Liver (tissue), 9 donors: ENCODE results near the gene NDUFA5. TPM values are rescaled to one million over a fixed set of nuclear protein-coding genes. Genes with fewer than 3 reads are reported as not detected.

ENCODE experiments used
- DNase-seq: peaks from one replicate; pipeline ENCODE4 v3.0.0-alpha.2; 2017; ENCODE audit warnings: low spot score
- H3K27ac ChIP-seq, 2 donors: one replicate each; pipeline ENCODE4 v1.7.0; 2013; ENCODE audit warnings: inconsistent platforms in 2 of 2, low read length in 2 of 2, control low read depth in 1 of 2, low read depth in 1 of 2, mild to moderate bottlenecking in 1 of 2
- H3K27me3 ChIP-seq, 4 donors: one replicate each; pipeline versions ENCODE4 v1.6.1 to v1.7.0; 2013; ENCODE audit warnings: low read length in 3 of 4, inconsistent platforms in 1 of 4, mild to moderate bottlenecking in 1 of 4, moderate library complexity in 1 of 4; ENCODE audit not compliant: control insufficient read depth in 4 of 4, insufficient read depth in 4 of 4
- H3K36me3 ChIP-seq, 4 donors: one replicate each; pipeline versions ENCODE4 v1.6.1 to v1.7.0; 2013; ENCODE audit warnings: low read length in 3 of 4, mild to moderate bottlenecking in 3 of 4, low read depth in 1 of 4, moderate library complexity in 1 of 4; ENCODE audit not compliant: control insufficient read depth in 4 of 4, insufficient read depth in 3 of 4
- H3K4me1 ChIP-seq, 4 donors: one replicate each; pipeline versions ENCODE4 v1.6.1 to v1.7.0; 2013; ENCODE audit warnings: low read length in 3 of 4, mild to moderate bottlenecking in 3 of 4, moderate library complexity in 1 of 4; ENCODE audit not compliant: control insufficient read depth in 4 of 4, insufficient read depth in 4 of 4
- H3K4me3 ChIP-seq, 3 donors: one replicate each; pipeline versions ENCODE4 v1.6.1 to v1.7.0; 2013; ENCODE audit warnings: low read length in 3 of 3, control low read depth in 1 of 3, low read depth in 1 of 3, mild to moderate bottlenecking in 1 of 3
- H3K9ac ChIP-seq, 2 donors: one replicate each; pipeline ENCODE4 v1.7.0; 2013; ENCODE audit warnings: low read length in 2 of 2, mild to moderate bottlenecking in 2 of 2, moderate library complexity in 2 of 2, control low read depth in 1 of 2, low read depth in 1 of 2
- H3K9me3 ChIP-seq, 4 donors: one replicate each; pipeline versions ENCODE4 v1.6.1 to v1.7.0; 2013; ENCODE audit warnings: low read length in 3 of 4; ENCODE audit not compliant: control insufficient read depth in 4 of 4
- CTCF ChIP-seq: fragments of 150-350 bp; IDR thresholded peaks from 2 replicates; pipeline ENCODE4 v1.5.1; 2017; ENCODE audit warnings: improper control_type of control experiment, low read depth, low read length; ENCODE audit not compliant: missing input control
- FOXA1 ChIP-seq: IDR thresholded peaks from 2 replicates; pipeline ENCODE4 v1.6.1; 2016; ENCODE audit warnings: antibody characterized with exemption
- FOXA2 ChIP-seq: IDR thresholded peaks from 2 replicates; pipeline ENCODE4 v1.6.1; 2016; ENCODE audit warnings: antibody characterized with exemption
- GABPA ChIP-seq, 2 donors: IDR thresholded peaks in 1 of 2; conservative IDR thresholded peaks in 1 of 2; 2 replicates each; pipeline ENCODE4 v1.6.1; 2016; ENCODE audit warnings: antibody characterized with exemption in 2 of 2, mild to moderate bottlenecking in 1 of 2, moderate library complexity in 1 of 2
- HNF4A ChIP-seq, 2 donors: conservative IDR thresholded peaks; 2 replicates each; pipeline ENCODE4 v1.6.1; 2016; ENCODE audit warnings: antibody characterized with exemption in 2 of 2, mild to moderate bottlenecking in 2 of 2
- HNF4G ChIP-seq: IDR thresholded peaks from 2 replicates; pipeline ENCODE4 v1.6.1; 2016; ENCODE audit warnings: antibody characterized with exemption
- JUND ChIP-seq, 2 donors: IDR thresholded peaks; 2 replicates each; pipeline ENCODE4 v1.6.1; 2016; ENCODE audit warnings: antibody characterized with exemption in 2 of 2
- MAX ChIP-seq: IDR thresholded peaks from 2 replicates; pipeline ENCODE4 v1.6.1; 2016; ENCODE audit warnings: antibody characterized with exemption
- NR2F2 ChIP-seq: IDR thresholded peaks from 2 replicates; pipeline ENCODE4 v1.6.1; 2016; ENCODE audit warnings: antibody characterized with exemption
- REST ChIP-seq: IDR thresholded peaks from 2 replicates; pipeline ENCODE4 v1.6.1; 2016; ENCODE audit warnings: antibody characterized with exemption, mild to moderate bottlenecking
- RXRA ChIP-seq, 2 donors: IDR thresholded peaks; 2 replicates each; pipeline ENCODE4 v1.6.1; 2017 to 2018; ENCODE audit warnings: antibody characterized with exemption in 2 of 2, mild to moderate bottlenecking in 1 of 2
- SP1 ChIP-seq: IDR thresholded peaks from 2 replicates; pipeline ENCODE4 v1.6.1; 2018; ENCODE audit warnings: antibody characterized with exemption, mild to moderate bottlenecking
- TAF1 ChIP-seq: conservative IDR thresholded peaks from 2 replicates; pipeline ENCODE4 v1.6.1; 2016; ENCODE audit warnings: antibody characterized with exemption, mild to moderate bottlenecking
- YY1 ChIP-seq: IDR thresholded peaks from 2 replicates; pipeline ENCODE4 v1.6.1; 2016; ENCODE audit warnings: antibody characterized with exemption, mild to moderate bottlenecking
- WGBS: extraction: QIAGEN DNeasy Blood & Tissue Kit; methylation state at CpG from one replicate; pipeline ENCODE4 v1.1.7; 2013; 5-methylcytosine and 5-hydroxymethylcytosine counted together
- polyA plus RNA-seq, 2 donors: library from polyadenylated mRNA; stranded (reverse) in 1 of 2; unstranded in 1 of 2; fragments of 200-250 nt in 1 of 2; fragments of >200 nt in 1 of 2; fragmentation: Nextera tagmentation in 1 of 2; extraction: Ambion mirVana in 1 of 2; gene quantifications; one replicate each; pipeline versions ENCODE4 v1.2.1 to v1.2.3, GENCODE V29; 2013 to 2015
- total RNA-seq, 2 donors: library from RNA; depleted of rRNA; stranded (reverse); fragments of >200 nt; gene quantifications; one replicate each; pipeline ENCODE4 v1.2.3, GENCODE V29; 2014
- TF ChIP-seq, protein P1 (sequence below): IDR thresholded peaks from 2 replicates; pipeline ENCODE4 v1.6.1; 2016; ENCODE audit warnings: antibody characterized with exemption
- donor health status: healthy.
- donor health status: healthy.
- donor health status: healthy.
- donor health status: healthy.
- donor health status: healthy.

The NDUFA5 gene
- total and polyA plus RNA-seq, 4 donors: 27.4 to 102 (median 34.4) TPM

- no peak for DNase-seq
- no peak for TF ChIP-seq HNF4G
- TF ChIP-seq TAF1: no peak
- TF ChIP-seq JUND (IDR thresholded peaks at IDR 0.05): no peak
- TF ChIP-seq RXRA (IDR thresholded peaks at IDR 0.05): no peak
- TF ChIP-seq REST: no peak
- no peak for TF ChIP-seq GABPA (IDR thresholded peaks at IDR 0.05 in 1 of 2, conservative IDR thresholded peaks at IDR 0.05 in 1 of 2)
- TF ChIP-seq YY1: no peak
- TF ChIP-seq NR2F2: no peak
- TF ChIP-seq FOXA2: no peak
- TF ChIP-seq FOXA1: no peak
- TF ChIP-seq CTCF: no peak
- no peak for TF ChIP-seq MAX
- TF ChIP-seq, protein P1, sequence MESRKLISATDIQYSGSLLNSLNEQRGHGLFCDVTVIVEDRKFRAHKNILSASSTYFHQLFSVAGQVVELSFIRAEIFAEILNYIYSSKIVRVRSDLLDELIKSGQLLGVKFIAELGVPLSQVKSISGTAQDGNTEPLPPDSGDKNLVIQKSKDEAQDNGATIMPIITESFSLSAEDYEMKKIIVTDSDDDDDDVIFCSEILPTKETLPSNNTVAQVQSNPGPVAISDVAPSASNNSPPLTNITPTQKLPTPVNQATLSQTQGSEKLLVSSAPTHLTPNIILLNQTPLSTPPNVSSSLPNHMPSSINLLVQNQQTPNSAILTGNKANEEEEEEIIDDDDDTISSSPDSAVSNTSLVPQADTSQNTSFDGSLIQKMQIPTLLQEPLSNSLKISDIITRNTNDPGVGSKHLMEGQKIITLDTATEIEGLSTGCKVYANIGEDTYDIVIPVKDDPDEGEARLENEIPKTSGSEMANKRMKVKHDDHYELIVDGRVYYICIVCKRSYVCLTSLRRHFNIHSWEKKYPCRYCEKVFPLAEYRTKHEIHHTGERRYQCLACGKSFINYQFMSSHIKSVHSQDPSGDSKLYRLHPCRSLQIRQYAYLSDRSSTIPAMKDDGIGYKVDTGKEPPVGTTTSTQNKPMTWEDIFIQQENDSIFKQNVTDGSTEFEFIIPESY: no peak
- TF ChIP-seq HNF4A (conservative IDR thresholded peaks at IDR 0.05): no peak
- Histone ChIP-seq H3K4me3 (peak overlapping the region in 1 of 3 donors; percentile 14), H3K9ac (no peak overlapping the region), H3K27me3 (no peaks in the 10 kb centered on the region), H3K27ac (no peak overlapping the region), H3K9me3 (no peaks in the 10 kb centered on the region), H3K4me1 (peaks cover 2 to 10% (median 6%) of the 10 kb centered on the region in 4 donors), H3K36me3 (no peaks in the 10 kb centered on the region)
- WGBS: 94% methylated on average over 12 of the region's 12 CpGs
Observed at GRCh38 chr7:123535517-123535916, 22.1 kb downstream of the NDUFA5 start.

- Histone ChIP-seq H3K4me3 (peak within 1 kb of the TSS; percentile 66 to 86 (median 68)), H3K27ac (peak within 1 kb of the TSS; percentile 76 to 89), H3K9me3 (no peaks in the 10 kb centered on the region), H3K9ac (peak within 1 kb of the TSS in 1 of 2 donors; percentile 53), H3K27me3 (no peaks in the 10 kb centered on the region), H3K36me3 (no peaks in the 10 kb centered on the region), H3K4me1 (peaks cover 2 to 10% (median 6%) of the 10 kb centered on the region in 4 donors)
- peak; percentile 52 for TF ChIP-seq SP1
- TF ChIP-seq CTCF: no peak
- no peak for TF ChIP-seq HNF4A (conservative IDR thresholded peaks at IDR 0.05)
- TF ChIP-seq FOXA2: no peak
- TF ChIP-seq MAX: no peak
- TF ChIP-seq GABPA (IDR thresholded peaks at IDR 0.05 in 1 of 2, conservative IDR thresholded peaks at IDR 0.05 in 1 of 2): peak in 1 of 2 donors; percentile 52
- peak; percentile 66 for TF ChIP-seq YY1
- TF ChIP-seq TAF1: no peak
- TF ChIP-seq JUND (IDR thresholded peaks at IDR 0.05): no peak
- peak; percentile 99 for DNase-seq
- under 1% methylated on average over 54 of the region's 54 CpGs for WGBS
Observed at GRCh38 chr7:123534383-123535260, 23.0 kb downstream of the NDUFA5 start, which contains the start of gene IQUB. Gene IQUB (minus strand): TSS chr7:123534595. CDS start chr7:123512340, 22,255 bp downstream.
